ENCODE results near the gene FAR2.

DNA sequence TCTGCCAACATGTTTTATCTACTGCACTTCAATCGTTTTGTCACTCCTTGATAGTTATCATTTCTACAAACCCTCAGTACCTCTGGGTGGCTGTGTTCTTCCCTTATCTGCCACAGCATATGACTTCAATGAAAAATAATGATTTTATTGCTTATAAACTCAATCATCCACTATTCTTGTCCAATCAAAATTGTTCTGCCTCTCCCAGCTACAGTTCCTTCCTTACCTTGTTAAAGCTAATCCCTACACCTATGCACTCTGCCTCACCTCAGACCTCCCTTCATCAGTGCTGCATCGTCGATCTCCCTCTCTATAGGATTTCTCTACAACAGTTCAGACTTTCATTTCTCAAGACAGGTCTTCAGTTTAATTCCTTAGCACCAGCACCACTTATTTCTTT, 173.1 kb downstream of the FAR2 start:
- no peak for TF ChIP-seq CREB1 (CRISPR knock-in tag; IDR thresholded peaks at IDR 0.05; ENCODE audit: low read depth)
- TF ChIP-seq, protein P1, sequence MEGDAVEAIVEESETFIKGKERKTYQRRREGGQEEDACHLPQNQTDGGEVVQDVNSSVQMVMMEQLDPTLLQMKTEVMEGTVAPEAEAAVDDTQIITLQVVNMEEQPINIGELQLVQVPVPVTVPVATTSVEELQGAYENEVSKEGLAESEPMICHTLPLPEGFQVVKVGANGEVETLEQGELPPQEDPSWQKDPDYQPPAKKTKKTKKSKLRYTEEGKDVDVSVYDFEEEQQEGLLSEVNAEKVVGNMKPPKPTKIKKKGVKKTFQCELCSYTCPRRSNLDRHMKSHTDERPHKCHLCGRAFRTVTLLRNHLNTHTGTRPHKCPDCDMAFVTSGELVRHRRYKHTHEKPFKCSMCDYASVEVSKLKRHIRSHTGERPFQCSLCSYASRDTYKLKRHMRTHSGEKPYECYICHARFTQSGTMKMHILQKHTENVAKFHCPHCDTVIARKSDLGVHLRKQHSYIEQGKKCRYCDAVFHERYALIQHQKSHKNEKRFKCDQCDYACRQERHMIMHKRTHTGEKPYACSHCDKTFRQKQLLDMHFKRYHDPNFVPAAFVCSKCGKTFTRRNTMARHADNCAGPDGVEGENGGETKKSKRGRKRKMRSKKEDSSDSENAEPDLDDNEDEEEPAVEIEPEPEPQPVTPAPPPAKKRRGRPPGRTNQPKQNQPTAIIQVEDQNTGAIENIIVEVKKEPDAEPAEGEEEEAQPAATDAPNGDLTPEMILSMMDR (conservative IDR thresholded peaks at IDR 0.05; ENCODE audit: low read depth in 2 of 2), result no peak
- TF ChIP-seq POLR2AphosphoS5 (IDR thresholded peaks at IDR 0.05; ENCODE audit: low read depth), result no peak
- TF ChIP-seq, protein P2, sequence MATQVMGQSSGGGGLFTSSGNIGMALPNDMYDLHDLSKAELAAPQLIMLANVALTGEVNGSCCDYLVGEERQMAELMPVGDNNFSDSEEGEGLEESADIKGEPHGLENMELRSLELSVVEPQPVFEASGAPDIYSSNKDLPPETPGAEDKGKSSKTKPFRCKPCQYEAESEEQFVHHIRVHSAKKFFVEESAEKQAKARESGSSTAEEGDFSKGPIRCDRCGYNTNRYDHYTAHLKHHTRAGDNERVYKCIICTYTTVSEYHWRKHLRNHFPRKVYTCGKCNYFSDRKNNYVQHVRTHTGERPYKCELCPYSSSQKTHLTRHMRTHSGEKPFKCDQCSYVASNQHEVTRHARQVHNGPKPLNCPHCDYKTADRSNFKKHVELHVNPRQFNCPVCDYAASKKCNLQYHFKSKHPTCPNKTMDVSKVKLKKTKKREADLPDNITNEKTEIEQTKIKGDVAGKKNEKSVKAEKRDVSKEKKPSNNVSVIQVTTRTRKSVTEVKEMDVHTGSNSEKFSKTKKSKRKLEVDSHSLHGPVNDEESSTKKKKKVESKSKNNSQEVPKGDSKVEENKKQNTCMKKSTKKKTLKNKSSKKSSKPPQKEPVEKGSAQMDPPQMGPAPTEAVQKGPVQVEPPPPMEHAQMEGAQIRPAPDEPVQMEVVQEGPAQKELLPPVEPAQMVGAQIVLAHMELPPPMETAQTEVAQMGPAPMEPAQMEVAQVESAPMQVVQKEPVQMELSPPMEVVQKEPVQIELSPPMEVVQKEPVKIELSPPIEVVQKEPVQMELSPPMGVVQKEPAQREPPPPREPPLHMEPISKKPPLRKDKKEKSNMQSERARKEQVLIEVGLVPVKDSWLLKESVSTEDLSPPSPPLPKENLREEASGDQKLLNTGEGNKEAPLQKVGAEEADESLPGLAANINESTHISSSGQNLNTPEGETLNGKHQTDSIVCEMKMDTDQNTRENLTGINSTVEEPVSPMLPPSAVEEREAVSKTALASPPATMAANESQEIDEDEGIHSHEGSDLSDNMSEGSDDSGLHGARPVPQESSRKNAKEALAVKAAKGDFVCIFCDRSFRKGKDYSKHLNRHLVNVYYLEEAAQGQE (IDR thresholded peaks at IDR 0.05; ENCODE audit: unreplicated experiment), result no peak
- no peak for TF ChIP-seq EZH2 (IDR thresholded peaks at IDR 0.05; ENCODE audit: low read depth, unreplicated experiment)
- TF ChIP-seq EZH2phosphoT487 (IDR thresholded peaks at IDR 0.05; ENCODE audit: unreplicated experiment), result no peak

Measured in GM23338 (cell line).